A549 (cell line): ENCODE data around the gene AMHR2.

Experiments used
- CTCF ChIP-seq: fragments of >200 bp; sonication (Bioruptor Twin); formaldehyde crosslinking; IDR thresholded peaks from 3 replicates; pipeline ENCODE4 v1.5.1; 2016
- EHMT2 ChIP-seq: fragments of 200-600 bp; sonication (generic); IDR thresholded peaks from 2 replicates; pipeline ENCODE4 v1.6.1; 2016; ENCODE audit warnings: antibody characterized with exemption, low read depth, mild to moderate bottlenecking, moderate library complexity
- FOSL2 ChIP-seq, 2 experiments: fragments of 450-650 bp in 1 of 2; fragments of >200 bp in 1 of 2; sonication (Bioruptor Twin) in 1 of 2; formaldehyde crosslinking; IDR thresholded peaks; 2 replicates each; pipeline versions ENCODE4 v1.5.0 to v1.6.1; 2016 to 2020; ENCODE audit warnings: mild to moderate bottlenecking in 1 of 2, moderate library complexity in 1 of 2
- JUNB ChIP-seq: fragments of >200 bp; sonication (Bioruptor Twin); formaldehyde crosslinking; IDR thresholded peaks from 2 replicates; pipeline ENCODE4 v1.6.1; 2016
- MAFK ChIP-seq: fragments of 450-650 bp; IDR thresholded peaks from 2 replicates; pipeline ENCODE4 v1.6.1; 2014; ENCODE audit not compliant: partially characterized antibody
- PHF8 ChIP-seq: fragments of 200-600 bp; sonication (generic); IDR thresholded peaks from 2 replicates; pipeline ENCODE4 v1.6.1; 2016; ENCODE audit warnings: low read depth, mild to moderate bottlenecking, antibody characterized with exemption, moderate library complexity, borderline replicate concordance

- TF ChIP-seq FOSL2 (IDR thresholded peaks at IDR 0.05) = no peak
- TF ChIP-seq FOSL2 (CRISPR knock-in tag; IDR thresholded peaks at IDR 0.05) = no peak
- no peak for TF ChIP-seq CTCF
- TF ChIP-seq EHMT2 = no peak
- no peak for TF ChIP-seq MAFK
- no peak for TF ChIP-seq JUNB
- TF ChIP-seq PHF8 = no peak
These were observed 44.1 kb upstream of the AMHR2 start for GRCh38 chr12:53379389-53380103.
